Germinal center (tissue), 1 donor: Measurements from ENCODE around the gene CLNS1A.
"Not testable (repeated sequence)": the region's sequence is repeated elsewhere in the genome, so short reads cannot be mapped to it uniquely, and the experiment has no call there.

Experiments used
- DNase-seq: peaks from one replicate; pipeline ENCODE4 v3.0.0; 2012; ENCODE audit warnings: mixed read lengths, low spot score

Gene CLNS1A

GRCh38 chr11:77617892-77618291 is 19.7 kb downstream of the CLNS1A start:
- DNase-seq, result no peak

- DNase-seq, result no peak
Observed at GRCh38 chr11:77611921-77612320, 25.7 kb downstream of the CLNS1A start.

- no peak for DNase-seq
Observed at GRCh38 chr11:77609234-77609633, 28.4 kb downstream of the CLNS1A start.

GRCh38 chr11:77604281-77604680 is 33.3 kb downstream of the CLNS1A start:
- no peak for DNase-seq

- DNase-seq, result no peak
Observed at GRCh38 chr11:77602381-77603088, 35.1 kb downstream of the CLNS1A start.

GRCh38 chr11:77598195-77598594 is 39.4 kb downstream of the CLNS1A start:
- DNase-seq, result no peak

- no peak for DNase-seq
Observed at GRCh38 chr11:77596626-77597025, 41.0 kb downstream of the CLNS1A start.

- no peak for DNase-seq
Observed at GRCh38 chr11:77593883-77594282, 43.7 kb downstream of the CLNS1A start.

- no peak for DNase-seq
Observed at GRCh38 chr11:77592727-77593126, 44.9 kb downstream of the CLNS1A start.

GRCh38 chr11:77590194-77590782 is 47.3 kb downstream of the CLNS1A start:
- peak; percentile 22 for DNase-seq

GRCh38 chr11:77589521-77590193 is 47.9 kb downstream of the CLNS1A start, which contains the start of gene AQP11:
Gene AQP11, plus strand, starts transcription at chr11:77589953. Its CDS starts 40 bp downstream, at chr11:77589993.
- DNase-seq, result peak; percentile 82

GRCh38 chr11:77589181-77589520 is 48.4 kb downstream of the CLNS1A start:
- DNase-seq, result no peak

GRCh38 chr11:77580712-77581337 is 56.8 kb downstream of the CLNS1A start:
- DNase-seq, result no peak

GRCh38 chr11:77575428-77575827 is 62.2 kb downstream of the CLNS1A start:
- not testable (repeated sequence) for DNase-seq

GRCh38 chr11:77570896-77571295 is 66.7 kb downstream of the CLNS1A start:
- not testable (repeated sequence) for DNase-seq

GRCh38 chr11:77569676-77570070 is 67.9 kb downstream of the CLNS1A start:
- DNase-seq, result no peak

- DNase-seq, result no peak
Observed at GRCh38 chr11:77568916-77569675, 68.5 kb downstream of the CLNS1A start.

GRCh38 chr11:77568306-77568705 is 69.3 kb downstream of the CLNS1A start:
- no peak for DNase-seq
